ENCODE results near the gene ZNF532. TPM values are rescaled to one million over a fixed set of nuclear protein-coding genes. Genes with fewer than 3 reads are reported as not detected.

The ZNF532 gene
- total and polyA plus RNA-seq, 8 donors, result 56.2 to 153 (median 142) TPM

- peaks cover 5 to 9% of the 10 kb centered on the region in 2 donors for H3K4me1 ChIP-seq
- no peak overlapping the region for H3K4me3 ChIP-seq
- DNase-seq (no peak), ATAC-seq (no peak)
- H3K27me3 ChIP-seq, result no peaks in the 10 kb centered on the region
- peaks cover 0 to 5% of the 10 kb centered on the region in 2 donors for H3K9me3 ChIP-seq
- TF ChIP-seq, protein P1, sequence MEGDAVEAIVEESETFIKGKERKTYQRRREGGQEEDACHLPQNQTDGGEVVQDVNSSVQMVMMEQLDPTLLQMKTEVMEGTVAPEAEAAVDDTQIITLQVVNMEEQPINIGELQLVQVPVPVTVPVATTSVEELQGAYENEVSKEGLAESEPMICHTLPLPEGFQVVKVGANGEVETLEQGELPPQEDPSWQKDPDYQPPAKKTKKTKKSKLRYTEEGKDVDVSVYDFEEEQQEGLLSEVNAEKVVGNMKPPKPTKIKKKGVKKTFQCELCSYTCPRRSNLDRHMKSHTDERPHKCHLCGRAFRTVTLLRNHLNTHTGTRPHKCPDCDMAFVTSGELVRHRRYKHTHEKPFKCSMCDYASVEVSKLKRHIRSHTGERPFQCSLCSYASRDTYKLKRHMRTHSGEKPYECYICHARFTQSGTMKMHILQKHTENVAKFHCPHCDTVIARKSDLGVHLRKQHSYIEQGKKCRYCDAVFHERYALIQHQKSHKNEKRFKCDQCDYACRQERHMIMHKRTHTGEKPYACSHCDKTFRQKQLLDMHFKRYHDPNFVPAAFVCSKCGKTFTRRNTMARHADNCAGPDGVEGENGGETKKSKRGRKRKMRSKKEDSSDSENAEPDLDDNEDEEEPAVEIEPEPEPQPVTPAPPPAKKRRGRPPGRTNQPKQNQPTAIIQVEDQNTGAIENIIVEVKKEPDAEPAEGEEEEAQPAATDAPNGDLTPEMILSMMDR (IDR thresholded peaks at IDR 0.05), result no peak
- peaks cover 0 to 37% of the 10 kb centered on the region in 2 donors for H3K36me3 ChIP-seq
- intact Hi-C loops (cut with DNase I), result no loop called here
- H3K27ac ChIP-seq, result no peak overlapping the region
These were observed 58.3 kb downstream of the ZNF532 start for GRCh38 chr18:58922995-58923394.

DNA sequence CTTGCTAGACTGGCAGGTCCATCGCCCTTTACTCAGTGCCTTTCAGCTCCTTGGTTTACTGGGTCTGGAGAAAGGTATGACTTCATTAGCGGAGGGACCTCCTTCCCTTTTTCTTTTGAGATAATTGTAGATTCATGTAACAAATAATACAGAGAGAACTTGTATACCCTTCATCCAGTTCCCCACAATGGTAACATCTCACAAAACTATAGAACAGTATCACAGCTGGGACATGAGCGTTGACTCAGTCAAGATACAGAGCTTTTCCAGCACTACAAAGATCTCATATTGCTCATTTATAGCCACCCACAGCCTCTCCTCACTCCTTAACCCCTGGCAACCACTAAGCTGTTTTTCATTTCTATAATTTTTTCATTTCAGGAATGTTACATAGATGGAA, 59.8 kb downstream of the ZNF532 start:
- no peak for DNase-seq
- intact Hi-C loops (cut with DNase I), result no loop called here
- Histone ChIP-seq H3K9me3 (peaks cover 0 to 5% of the 10 kb centered on the region in 2 donors), H3K27me3 (no peaks in the 10 kb centered on the region), H3K27ac (no peak overlapping the region), H3K4me1 (peaks cover 8 to 9% of the 10 kb centered on the region in 2 donors), H3K4me3 (no peak overlapping the region), H3K36me3 (peaks cover 0 to 22% of the 10 kb centered on the region in 2 donors)
- TF ChIP-seq, protein P1 (IDR thresholded peaks at IDR 0.05), result no peak
- no peak for ATAC-seq

GRCh38 chr18:58927659-58928058, 63.0 kb downstream of the ZNF532 start:
- DNase-seq (no peak), ATAC-seq (no peak)
- H3K9me3 ChIP-seq, result peaks cover 0 to 5% of the 10 kb centered on the region in 2 donors
- no peaks in the 10 kb centered on the region for H3K27me3 ChIP-seq
- no peak overlapping the region for H3K4me3 ChIP-seq
- intact Hi-C loops (cut with DNase I), result no loop called here
- peak overlapping the region in 1 of 2 donors; percentile 24 for H3K27ac ChIP-seq
- peaks cover 0 to 9% of the 10 kb centered on the region in 2 donors for H3K36me3 ChIP-seq
- TF ChIP-seq, protein P1 (IDR thresholded peaks at IDR 0.05), result no peak
- peaks cover 8 to 9% of the 10 kb centered on the region in 2 donors for H3K4me1 ChIP-seq

- peaks cover 0 to 5% of the 10 kb centered on the region in 2 donors for H3K36me3 ChIP-seq
- TF ChIP-seq, protein P1 (IDR thresholded peaks at IDR 0.05), result no peak
- ATAC-seq (no peak), DNase-seq (no peak)
- H3K27me3 ChIP-seq, result no peaks in the 10 kb centered on the region
- H3K4me1 ChIP-seq, result peaks cover 8 to 9% of the 10 kb centered on the region in 2 donors
- H3K4me3 ChIP-seq, result no peak overlapping the region
- peaks cover 0 to 5% of the 10 kb centered on the region in 2 donors for H3K9me3 ChIP-seq
- intact Hi-C loops (cut with DNase I), result no loop called here
- H3K27ac ChIP-seq, result no peak overlapping the region
These were observed 63.7 kb downstream of the ZNF532 start for GRCh38 chr18:58928386-58928785.

GRCh38 chr18:58929206-58929605, 64.5 kb downstream of the ZNF532 start:
- no peak overlapping the region for H3K27ac ChIP-seq
- intact Hi-C loops (cut with DNase I), result no loop called here
- DNase-seq (no peak), ATAC-seq (no peak)
- H3K4me3 ChIP-seq, result no peak overlapping the region
- H3K4me1 ChIP-seq, result peaks cover 8 to 9% of the 10 kb centered on the region in 2 donors
- H3K36me3 ChIP-seq, result no peaks in the 10 kb centered on the region
- H3K9me3 ChIP-seq, result peaks cover 0 to 5% of the 10 kb centered on the region in 2 donors
- TF ChIP-seq, protein P1 (IDR thresholded peaks at IDR 0.05), result no peak
- no peaks in the 10 kb centered on the region for H3K27me3 ChIP-seq

Measured in left lung (tissue), 10 donors.